ENCODE measurements around the gene MT1M. TPM values are rescaled to one million over a fixed set of nuclear protein-coding genes. Genes with fewer than 3 reads are reported as not detected.
"Not testable (repeated sequence)": the region's sequence is repeated elsewhere in the genome, so short reads cannot be mapped to it uniquely, and the experiment has no call there.

The MT1M gene
- total RNA-seq, 4 donors from 2014 or later = 2.7 to 48.3 (median 5.2) TPM; not detected in 1

GRCh38 chr16:56662357-56663354 is 30.2 kb downstream of the MT1M start:
- TF ChIP-seq EP300 (IDR thresholded peaks at IDR 0.05; ENCODE audit: low read depth) (no peak), CTCF (IDR thresholded peaks at IDR 0.05) (no peak), POLR2AphosphoS5 (IDR thresholded peaks at IDR 0.05) (no peak), POLR2A (IDR thresholded peaks at IDR 0.05) (no peak)
- H3K27ac ChIP-seq = no peak overlapping the region
- peak overlapping the region in 1 of 4 donors; percentile 23 for H3K4me3 ChIP-seq

GRCh38 chr16:56664506-56664905 is 32.0 kb downstream of the MT1M start:
- Histone ChIP-seq H3K27ac (no peak overlapping the region), H3K4me3 (no peak overlapping the region), H3K36me3 (no peaks in the 10 kb centered on the region), H3K27me3 (peaks cover 69% of the 10 kb centered on the region), H3K9me3 (no peaks in the 10 kb centered on the region), H3K4me1 (peaks cover 4 to 28% (median 14%) of the 10 kb centered on the region in 4 donors)
- intact Hi-C loops (cut with DNase I; ENCODE audit: low total_unique reads) (no loop called here), in situ Hi-C loops (cut with MboI; ENCODE audit: low pct_ligation_motif_present in 1 of 4, low pct_unique_long_range_greater_than_20kb in 1 of 4, low sequenced_read_pairs in 3 of 4) (no loop called here)
- TF ChIP-seq POLR2A (IDR thresholded peaks at IDR 0.05) (no peak), POLR2AphosphoS5 (IDR thresholded peaks at IDR 0.05) (no peak), EP300 (IDR thresholded peaks at IDR 0.05; ENCODE audit: low read depth) (no peak), CTCF (IDR thresholded peaks at IDR 0.05) (no peak)
- no peak for DNase-seq
- 83 to 100% methylated on average over 1 of the region's 1 CpG for WGBS, 2 donors (ENCODE audit: low coverage in 1 of 2)

More at GRCh38 chr16:56662357-56663354, 30.2 kb downstream of the MT1M start:
- intact Hi-C loops (cut with DNase I; ENCODE audit: low total_unique reads) (no loop called here), in situ Hi-C loops (cut with MboI; ENCODE audit: low pct_ligation_motif_present in 1 of 4, low pct_unique_long_range_greater_than_20kb in 1 of 4, low sequenced_read_pairs in 3 of 4) (no loop called here)
- WGBS, 2 donors (ENCODE audit: low coverage in 1 of 2) = 22 to 50% methylated on average over 9 to 46 of the region's 48 CpGs
- DNase-seq = no peak
- H3K27me3 ChIP-seq = peaks cover 61% of the 10 kb centered on the region
- H3K36me3 ChIP-seq = no peaks in the 10 kb centered on the region
- no peaks in the 10 kb centered on the region for H3K9me3 ChIP-seq
- H3K4me1 ChIP-seq = peaks cover 5 to 21% (median 15%) of the 10 kb centered on the region in 4 donors

- Histone ChIP-seq H3K4me1 (peaks cover 5 to 34% (median 19%) of the 10 kb centered on the region in 4 donors), H3K27me3 (peaks cover 80% of the 10 kb centered on the region)
- DNase-seq; H3K36me3 ChIP-seq; in situ Hi-C loops (cut with MboI; ENCODE audit: low pct_ligation_motif_present in 1 of 4, low pct_unique_long_range_greater_than_20kb in 1 of 4, low sequenced_read_pairs in 3 of 4); H3K27ac ChIP-seq; H3K9me3 ChIP-seq; intact Hi-C loops (cut with DNase I; ENCODE audit: low total_unique reads); H3K4me3 ChIP-seq: not testable (repeated sequence)
- WGBS, 2 donors (ENCODE audit: low coverage in 1 of 2) = 72 to 80% methylated on average over 5 to 8 of the region's 8 CpGs
Observed at GRCh38 chr16:56665286-56666261, 33.1 kb downstream of the MT1M start.

GRCh38 chr16:56667581-56668571 is 35.4 kb downstream of the MT1M start, which contains the start of gene MT1G:
TSS of gene MT1G (minus strand) at chr16:56668065. CDS start at chr16:56667993, 72 bp downstream.
- Histone ChIP-seq H3K27ac (peak within 1 kb of the TSS in 1 of 4 donors; percentile 56), H3K27me3 (peaks cover 88% of the 10 kb centered on the region), H3K36me3 (no peaks in the 10 kb centered on the region), H3K4me1 (peaks cover 5 to 30% (median 19%) of the 10 kb centered on the region in 4 donors), H3K9me3 (no peaks in the 10 kb centered on the region), H3K4me3 (peak within 1 kb of the TSS in 2 of 4 donors; percentile 21 to 47)
- peak; percentile 74 for DNase-seq
- in situ Hi-C loops (cut with MboI; ENCODE audit: low pct_ligation_motif_present in 1 of 4, low pct_unique_long_range_greater_than_20kb in 1 of 4, low sequenced_read_pairs in 3 of 4) = no loop called here
- peak; percentile 99 for TF ChIP-seq POLR2A (IDR thresholded peaks at IDR 0.05)
- no peak for TF ChIP-seq CTCF (IDR thresholded peaks at IDR 0.05)
- TF ChIP-seq EP300 (IDR thresholded peaks at IDR 0.05; ENCODE audit: low read depth) = peak; percentile 30
- TF ChIP-seq POLR2AphosphoS5 (IDR thresholded peaks at IDR 0.05) = peak; percentile 53 to 97 (median 53)
- WGBS, 2 donors (ENCODE audit: low coverage in 1 of 2) = 24% methylated on average over 26 of the region's 46 CpGs; no CpG with 5 or more reads in 1 of the 2 donors
- intact Hi-C loops (cut with DNase I; ENCODE audit: low total_unique reads) = no loop called here
